IMR-90 (cell line): ENCODE measurements around the gene DMAC2. TPM values are rescaled to one million over a fixed set of nuclear protein-coding genes. Genes with fewer than 3 reads are reported as not detected.

ENCODE experiments used
- ATAC-seq: fragments of 200-7000 bp; cut with Tn5 transposase; 2 replicates; pipeline ENCODE4 v1.9.1; 2020; ENCODE audit warnings: low read depth, mild to moderate bottlenecking, moderate library complexity
- BruUV-seq: library from RNA; stranded (reverse); fragments of 400-500 nt; replicated peaks from 2 replicates; lab custom pipeline; 2021; lab: Mats Ljungman, UMichigan
- CTCF ChIA-PET: fragments of 300-600 bp; formaldehyde crosslinking; extraction: SDS; loops from one replicate; lab custom pipeline; 2021; ENCODE audit warnings: antibody characterized with exemption; lab: Yijun Ruan, JAX
- POLR2A ChIA-PET: fragments of 300-600 bp; sonication (Branson Sonifier 250); formaldehyde crosslinking; loops from one replicate; lab custom pipeline; 2022; ENCODE audit warnings: antibody characterized with exemption; ENCODE audit not compliant: unreplicated experiment; lab: Charles Lee
- DNase-seq: peaks from one replicate; pipeline ENCODE4 v3.0.0; 2013
- H2AFZ ChIP-seq: replicated peaks from 2 replicates; pipeline ENCODE3; 2013; ENCODE audit warnings: low read length, mild to moderate bottlenecking; ENCODE audit not compliant: poor library complexity
- H2AK5ac ChIP-seq: 2 replicates; pipeline ENCODE4 v1.6.1; 2013; ENCODE audit warnings: low read depth, low read length, inconsistent platforms
- H2AK9ac ChIP-seq: replicated peaks from 2 replicates; pipeline ENCODE3; 2013; ENCODE audit warnings: mild to moderate bottlenecking, low read depth, low read length, moderate library complexity; ENCODE audit not compliant: poor library complexity
- H2BK120ac ChIP-seq: 2 replicates; pipeline ENCODE4 v1.6.1; 2013; ENCODE audit warnings: low read depth, low read length, inconsistent platforms
- H2BK15ac ChIP-seq: 3 replicates; pipeline ENCODE4 v1.6.1; 2013; ENCODE audit warnings: low read depth, low read length, inconsistent platforms
- H2BK20ac ChIP-seq: 2 replicates; pipeline ENCODE4 v1.6.1; 2013; ENCODE audit warnings: low read depth, mild to moderate bottlenecking, inconsistent platforms, low read length, moderate library complexity
- H2BK5ac ChIP-seq: 2 replicates; pipeline ENCODE4 v1.6.1; 2013; ENCODE audit warnings: mild to moderate bottlenecking, low read depth, low read length, inconsistent platforms; ENCODE audit not compliant: poor library complexity, severe bottlenecking
- H3K14ac ChIP-seq: replicated peaks from 2 replicates; pipeline ENCODE4 v1.6.1; 2013; ENCODE audit warnings: low read depth, low read length, inconsistent platforms
- H3K18ac ChIP-seq: 2 replicates; pipeline ENCODE4 v1.6.1; 2013; ENCODE audit warnings: low read depth, low read length, control low read depth
- H3K23ac ChIP-seq: 2 replicates; pipeline ENCODE4 v1.6.1; 2013; ENCODE audit warnings: low read depth, low read length, inconsistent platforms
- H3K27ac ChIP-seq: 2 replicates; pipeline ENCODE4 v1.5.1; 2013; ENCODE audit warnings: mild to moderate bottlenecking, control low read depth, low read length; ENCODE audit not compliant: insufficient read depth
- H3K27me3 ChIP-seq: 2 replicates; pipeline ENCODE4 v1.6.1; 2013; ENCODE audit warnings: low read length; ENCODE audit not compliant: control insufficient read depth, insufficient read depth
- H3K36me3 ChIP-seq: 2 replicates; pipeline ENCODE4 v1.6.1; 2013; ENCODE audit warnings: low read length, mixed read lengths; ENCODE audit not compliant: control insufficient read depth, insufficient read depth
- H3K4ac ChIP-seq: 2 replicates; pipeline ENCODE4 v1.6.1; 2013; ENCODE audit warnings: low read depth, low read length, inconsistent platforms
- H3K4me1 ChIP-seq: 2 replicates; pipeline ENCODE4 v1.6.1; 2013; ENCODE audit warnings: low read length, mixed read lengths; ENCODE audit not compliant: control insufficient read depth, insufficient read depth
- H3K4me2 ChIP-seq: 2 replicates; pipeline ENCODE4 v1.6.1; 2013; ENCODE audit warnings: low read depth, mild to moderate bottlenecking, control low read depth, low read length, moderate library complexity
- H3K4me3 ChIP-seq: 2 replicates; pipeline ENCODE4 v1.5.1; 2013; ENCODE audit warnings: low read depth, mild to moderate bottlenecking, control low read depth, low read length, moderate library complexity; ENCODE audit not compliant: insufficient read depth
- H3K56ac ChIP-seq: 2 replicates; pipeline ENCODE4 v1.6.1; 2013; ENCODE audit warnings: low read length, inconsistent platforms; ENCODE audit not compliant: insufficient read depth; ENCODE audit errors: extremely low read depth
- H3K79me1 ChIP-seq, 2 experiments: 2 replicates each; pipeline ENCODE4 v1.6.1; 2013; ENCODE audit warnings: low read length in 2 of 2, inconsistent platforms in 1 of 2, low read depth in 1 of 2
- H3K9ac ChIP-seq: 2 replicates; pipeline ENCODE4 v1.6.1; 2013; ENCODE audit warnings: low read depth, low read length, control low read depth
- H3K9me1 ChIP-seq: 2 replicates; pipeline ENCODE4 v1.6.1; 2013; ENCODE audit warnings: low read length, inconsistent platforms; ENCODE audit not compliant: insufficient read depth
- H3K9me3 ChIP-seq: 2 replicates; pipeline ENCODE4 v1.6.1; 2013; ENCODE audit warnings: low read length; ENCODE audit not compliant: control insufficient read depth, insufficient read depth
- H4K20me1 ChIP-seq: 2 replicates; pipeline ENCODE4 v1.6.1; 2013; ENCODE audit warnings: low read length, inconsistent platforms; ENCODE audit not compliant: insufficient read depth
- H4K5ac ChIP-seq: 2 replicates; pipeline ENCODE4 v1.6.1; 2013; ENCODE audit warnings: mild to moderate bottlenecking, low read depth, low read length, control low read depth
- H4K8ac ChIP-seq, 2 experiments: 2 replicates each; pipeline ENCODE4 v1.6.1; 2013; ENCODE audit warnings: low read depth in 2 of 2, low read length in 2 of 2, control low read depth in 1 of 2, inconsistent platforms in 1 of 2
- H4K91ac ChIP-seq: 2 replicates; pipeline ENCODE4 v1.6.1; 2013; ENCODE audit warnings: low read depth, low read length, inconsistent platforms; ENCODE audit not compliant: insufficient read depth
- CHD1 ChIP-seq: IDR thresholded peaks from 2 replicates; pipeline ENCODE4 v1.6.1; 2012; ENCODE audit warnings: low read depth, low read length, improper control_type of control experiment
- FOS ChIP-seq: fragments of 150-350 bp; IDR thresholded peaks from 2 replicates; pipeline ENCODE4 v1.6.1; 2016; ENCODE audit warnings: low read depth, low read length
- MAFK ChIP-seq: IDR thresholded peaks from 2 replicates; pipeline ENCODE4 v1.6.1; 2012; ENCODE audit warnings: low read depth, low read length, improper control_type of control experiment
- NFE2L2 ChIP-seq: fragments of 150-350 bp; IDR thresholded peaks from 2 replicates; pipeline ENCODE4 v1.6.1; 2016; ENCODE audit warnings: low read depth, mild to moderate bottlenecking, low read length
- RAD21 ChIP-seq: IDR thresholded peaks from 2 replicates; pipeline ENCODE4 v1.6.1; 2012; ENCODE audit warnings: low read length, improper control_type of control experiment
- RFX5 ChIP-seq: IDR thresholded peaks from 2 replicates; pipeline ENCODE4 v1.8.0; 2012; ENCODE audit warnings: low read depth, mild to moderate bottlenecking, low read length, moderate library complexity
- SMC3 ChIP-seq: fragments of 150-350 bp; IDR thresholded peaks from 2 replicates; pipeline ENCODE4 v1.6.1; 2016; ENCODE audit warnings: low read depth, mild to moderate bottlenecking, antibody characterized with exemption, low read length, moderate library complexity
- WGBS, 2 experiments: methylation state at CpG; one replicate each; pipeline versions ENCODE4 v1.1.5 to v1.1.7; 2013; ENCODE audit warnings: missing lambda C conversion rate in 2 of 2; ENCODE audit not compliant: insufficient read length in 1 of 2; ENCODE audit errors: extremely low coverage in 2 of 2; 5-methylcytosine and 5-hydroxymethylcytosine counted together
- dilution Hi-C: fragments of 300-500 bp; cut with HindIII; formaldehyde crosslinking; loops from one replicate; pipeline ENCODE4 v1.14.3; 2018; ENCODE audit warnings: low sequenced_read_pairs; ENCODE audit not compliant: unreplicated experiment
- in situ Hi-C: fragments of 300-500 bp; cut with MboI; formaldehyde crosslinking; loops from 3 replicates; pipeline ENCODE4 v1.14.3; 2019; ENCODE audit warnings: low sequenced_read_pairs, inconsistent platforms, mixed read lengths
- intact Hi-C: fragments of 100-400 bp; cut with micrococcal nuclease; formaldehyde crosslinking; loops from 2 replicates; pipeline ENCODE4 v1.10.0; 2022
- polyA plus RNA-seq, 3 experiments: library from polyadenylated mRNA; depleted of rRNA; stranded (reverse); fragments of >200 nt; gene quantifications; 2 replicates each; pipeline ENCODE4 v1.2.3, GENCODE V29; 2012; ENCODE audit warnings: low replicate concordance in 1 of 3
- total RNA-seq: library from RNA; depleted of rRNA; stranded (reverse); fragments of >200 nt; gene quantifications from 2 replicates; pipeline ENCODE4 v1.2.3, GENCODE V29; 2012
- TF ChIP-seq, protein P1 (sequence below): conservative IDR thresholded peaks from 2 replicates; pipeline ENCODE4 v1.5.1; 2012; ENCODE audit warnings: mild to moderate bottlenecking, low read depth, low read length, improper control_type of control experiment

Gene DMAC2
- total and polyA plus RNA-seq, 2 of the 4 experiments (the other 2 are of a cell fraction) = 52.5 to 72.2 TPM

DNA sequence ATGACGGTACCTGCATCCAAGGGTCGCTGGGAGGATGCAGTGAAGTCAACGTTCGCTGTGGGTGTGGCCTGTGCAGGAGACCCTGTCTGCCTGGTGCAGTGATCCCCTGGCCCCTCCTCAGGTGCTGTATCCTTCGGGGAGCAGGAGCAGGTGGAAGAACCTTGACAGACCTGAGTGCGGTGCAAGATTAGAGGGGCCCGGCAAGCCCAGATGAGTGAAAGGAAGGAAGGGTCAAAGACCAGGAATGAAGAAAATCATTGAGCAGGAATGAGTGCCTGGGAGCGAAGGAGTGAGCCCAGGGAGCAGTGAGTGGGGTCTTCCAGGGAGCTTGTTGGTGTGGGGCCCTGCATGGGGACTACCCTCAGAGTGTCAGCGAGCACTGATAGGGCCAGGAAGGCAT is 25.3 kb downstream of the DMAC2 start:
- Histone ChIP-seq H2BK15ac (no peak overlapping the region), H3K23ac (no peak overlapping the region), H3K56ac (no peak overlapping the region), H3K36me3 (peaks cover 47% of the 10 kb centered on the region), H2AFZ (no peak overlapping the region), H4K5ac (no peak overlapping the region), H3K4ac (no peak overlapping the region), H3K14ac (no peak overlapping the region), H3K4me1 (no peaks in the 10 kb centered on the region), H3K9me3 (no peaks in the 10 kb centered on the region), H3K18ac (no peak overlapping the region), H3K9me1 (no peaks in the 10 kb centered on the region; the same call in 1 of the 2 replicates), H2BK120ac (no peak overlapping the region), H3K27me3 (no peaks in the 10 kb centered on the region), H4K91ac (no peak overlapping the region), H3K27ac (no peak overlapping the region), H4K20me1 (no peaks in the 10 kb centered on the region), H2BK20ac (no peak overlapping the region), H3K79me1 (no peaks in the 10 kb centered on the region; a peak in 1 of 4 replicates), H3K4me3 (no peak overlapping the region), H2AK9ac (no peak overlapping the region), H2AK5ac (no peak overlapping the region), H3K9ac (no peak overlapping the region), H4K8ac (no peak overlapping the region), H3K4me2 (no peak overlapping the region), H2BK5ac (no peak overlapping the region)
- DNase-seq (no peak), ATAC-seq (no peak)
- dilution Hi-C loops = no loop called here
- POLR2A ChIA-PET = no interaction called here
- intact Hi-C loops = no loop called here
- TF ChIP-seq FOS = no peak
- TF ChIP-seq RAD21 = no peak
- TF ChIP-seq MAFK = no peak
- TF ChIP-seq, protein P1, sequence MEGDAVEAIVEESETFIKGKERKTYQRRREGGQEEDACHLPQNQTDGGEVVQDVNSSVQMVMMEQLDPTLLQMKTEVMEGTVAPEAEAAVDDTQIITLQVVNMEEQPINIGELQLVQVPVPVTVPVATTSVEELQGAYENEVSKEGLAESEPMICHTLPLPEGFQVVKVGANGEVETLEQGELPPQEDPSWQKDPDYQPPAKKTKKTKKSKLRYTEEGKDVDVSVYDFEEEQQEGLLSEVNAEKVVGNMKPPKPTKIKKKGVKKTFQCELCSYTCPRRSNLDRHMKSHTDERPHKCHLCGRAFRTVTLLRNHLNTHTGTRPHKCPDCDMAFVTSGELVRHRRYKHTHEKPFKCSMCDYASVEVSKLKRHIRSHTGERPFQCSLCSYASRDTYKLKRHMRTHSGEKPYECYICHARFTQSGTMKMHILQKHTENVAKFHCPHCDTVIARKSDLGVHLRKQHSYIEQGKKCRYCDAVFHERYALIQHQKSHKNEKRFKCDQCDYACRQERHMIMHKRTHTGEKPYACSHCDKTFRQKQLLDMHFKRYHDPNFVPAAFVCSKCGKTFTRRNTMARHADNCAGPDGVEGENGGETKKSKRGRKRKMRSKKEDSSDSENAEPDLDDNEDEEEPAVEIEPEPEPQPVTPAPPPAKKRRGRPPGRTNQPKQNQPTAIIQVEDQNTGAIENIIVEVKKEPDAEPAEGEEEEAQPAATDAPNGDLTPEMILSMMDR = no peak
- no peak for TF ChIP-seq RFX5
- no peak for TF ChIP-seq CHD1
- no peak for TF ChIP-seq SMC3
- TF ChIP-seq NFE2L2 = no peak
- 90% methylated on average over 6 of the region's 9 CpGs; no CpG with 5 or more reads in 1 of the 2 experiments for WGBS, 2 experiments
- CTCF ChIA-PET = no interaction called here
- in situ Hi-C loops = no loop called here
- no TSS peak for BruUV-seq
